ENCODE data around the gene ARL15. TPM values are rescaled to one million over a fixed set of nuclear protein-coding genes. Genes with fewer than 3 reads are reported as not detected.

The ARL15 gene
- total and polyA plus RNA-seq, 9 of the 15 experiments (the other 6 are each of a cell fraction or from before 2014, with no cell fraction given): 18.5 to 80.4 (median 57.0) TPM

GRCh38 chr5:54325610-54326311 lies 15.4 kb upstream of the ARL15 start (continued):
- TF ChIP-seq ZNF609 (CRISPR knock-in tag; IDR thresholded peaks at IDR 0.05; ENCODE audit: borderline replicate concordance) (0 out of 2 replicates have a peak, but pooled peaks have one; percentile 28), ADNP (tag; IDR thresholded peaks at IDR 0.05) (no peak; the same call in 1 of the 2 replicates), ARNT (IDR thresholded peaks at IDR 0.05) (peak; percentile 98 to 99), NEUROD1 (IDR thresholded peaks at IDR 0.05; ENCODE audit: borderline replicate concordance, low read depth, low read length, partially characterized antibody) (peak; percentile 90), SOX6 (IDR thresholded peaks at IDR 0.05) (peak; percentile 99), CBFA2T2 (conservative IDR thresholded peaks at IDR 0.05) (peak; percentile 99), RNF2 (IDR thresholded peaks at IDR 0.05) (peak; percentile 98), ZC3H11A (IDR thresholded peaks at IDR 0.05; ENCODE audit: low read depth, low read length) (no peak), NCOR1 (IDR thresholded peaks at IDR 0.05) (peak; percentile 100), ZZZ3 (IDR thresholded peaks at IDR 0.05) (no peak), ZNF282 (CRISPR knock-in tag; IDR thresholded peaks at IDR 0.05) (no peak), ZNF212 (CRISPR knock-in tag; IDR thresholded peaks at IDR 0.05) (peak; percentile 88; the same call in 1 of the 2 replicates), NELFE (IDR thresholded peaks at IDR 0.05; ENCODE audit: insufficient read depth, insufficient read length) (no peak), ZMIZ1 (IDR thresholded peaks at IDR 0.05; ENCODE audit: low read depth in 2 of 2, low read length in 2 of 2) (peak in 1 of 2 experiments; percentile 98; a peak in 2 of 4 replicates), PHB2 (IDR thresholded peaks at IDR 0.05; ENCODE audit: low read depth) (peak; percentile 95), HNRNPH1 (optimal IDR thresholded peaks at IDR 0.05; ENCODE audit: low read depth, low read length) (no peak), FIP1L1 (IDR thresholded peaks at IDR 0.05; ENCODE audit: low read depth, low read length, poor library complexity, severe bottlenecking) (no peak), ETS2 (tag; IDR thresholded peaks at IDR 0.05; ENCODE audit: borderline replicate concordance, poor library complexity, severe bottlenecking) (no peak), HOMEZ (CRISPR knock-in tag; IDR thresholded peaks at IDR 0.05) (no peak)

Data from K562 (cell line).